ENCODE data around the gene PGPEP1.
"Not testable (repeated sequence)": the region's sequence is repeated elsewhere in the genome, so short reads cannot be mapped to it uniquely, and the experiment has no call there.

Gene PGPEP1

DNA sequence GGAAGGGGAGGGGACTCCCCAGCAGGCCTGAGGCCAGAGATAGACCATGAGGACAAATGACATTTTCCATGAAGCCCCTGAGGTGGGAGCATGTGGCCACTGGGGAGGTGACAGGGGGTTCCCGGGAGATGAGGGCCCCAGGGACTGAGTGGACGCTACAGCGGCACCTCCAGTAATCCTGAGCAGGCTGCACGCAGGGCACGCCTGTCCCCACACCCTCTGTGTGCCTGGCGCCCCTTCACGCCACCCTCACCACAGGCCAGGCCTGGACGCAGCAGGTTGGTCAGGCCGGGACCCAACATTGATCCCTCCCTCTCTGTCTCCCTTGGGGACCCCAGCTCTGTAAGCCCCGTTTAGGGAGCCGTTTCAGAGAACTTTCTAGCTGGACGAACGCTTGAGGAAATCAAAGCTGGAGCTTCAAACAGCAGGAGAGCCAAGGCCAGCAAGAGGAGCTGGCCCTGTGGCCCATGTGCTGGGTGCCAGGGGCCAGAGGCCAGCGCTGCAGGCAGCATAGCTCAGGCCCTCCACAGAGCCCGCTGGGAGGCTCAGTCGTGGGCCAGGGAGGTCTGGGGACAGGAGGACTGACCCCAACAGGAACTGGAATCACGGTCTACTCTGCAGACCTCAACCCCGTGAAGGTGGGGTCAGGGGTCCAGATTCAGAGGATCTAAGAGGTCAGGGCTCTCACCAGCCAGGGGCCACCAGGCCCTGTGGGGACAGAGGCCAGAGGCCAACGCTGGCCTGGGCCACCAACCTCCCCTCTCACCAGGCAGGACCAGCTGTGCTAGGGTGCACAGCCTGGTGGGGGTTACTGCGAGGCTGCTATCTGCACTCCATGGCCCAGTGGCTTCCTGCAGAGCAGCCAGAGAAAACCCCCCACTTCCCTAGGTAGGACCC, 32.1 kb upstream of the PGPEP1 start:
- no peak for DNase-seq

DNA sequence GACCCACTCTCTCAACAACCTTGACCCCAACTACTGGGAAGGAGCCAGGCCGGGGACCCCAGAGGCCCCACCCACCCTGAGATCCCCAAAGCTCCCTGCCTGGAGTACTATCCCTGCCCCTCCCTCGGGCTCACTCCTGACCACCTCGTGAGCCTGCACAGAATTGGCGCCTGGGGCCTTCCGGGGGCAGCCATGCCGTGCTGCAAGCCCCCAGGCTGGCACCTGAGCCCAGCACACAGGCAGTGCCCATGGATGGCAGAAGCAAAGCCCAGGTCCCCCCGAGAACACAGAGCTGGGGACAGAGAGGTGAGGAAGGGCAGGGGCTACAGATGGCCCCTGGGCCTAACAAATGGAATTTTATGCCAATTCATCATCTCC, 31.5 kb upstream of the PGPEP1 start:
- no peak for DNase-seq

DNA sequence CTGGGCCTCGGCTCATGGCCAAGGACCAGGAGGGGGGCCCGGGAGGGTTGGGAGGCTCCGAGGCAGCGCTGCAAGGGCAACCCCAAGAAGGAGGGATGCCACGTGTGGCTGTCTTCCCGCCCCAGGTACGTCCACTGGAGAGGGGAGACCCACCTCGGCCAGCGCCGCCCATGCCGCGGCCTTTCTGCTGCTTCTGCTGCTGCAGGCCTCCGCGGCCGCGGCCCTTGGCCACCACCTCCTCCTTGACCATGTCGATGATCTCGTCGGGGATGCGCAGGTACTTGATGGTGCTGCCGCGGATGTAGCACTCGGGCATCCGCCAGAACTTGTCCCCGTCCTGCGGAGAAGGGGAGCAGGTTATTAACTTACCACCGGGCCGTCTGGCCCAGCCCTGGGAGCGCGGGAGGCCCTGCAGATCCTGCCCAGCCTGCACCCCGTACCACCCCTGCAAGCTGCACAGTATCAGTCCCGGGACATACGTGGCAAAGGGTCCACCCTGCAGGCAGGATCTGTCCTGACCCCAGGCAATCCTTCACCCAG, 30.8 kb upstream of the PGPEP1 start:
- no peak for DNase-seq

DNA sequence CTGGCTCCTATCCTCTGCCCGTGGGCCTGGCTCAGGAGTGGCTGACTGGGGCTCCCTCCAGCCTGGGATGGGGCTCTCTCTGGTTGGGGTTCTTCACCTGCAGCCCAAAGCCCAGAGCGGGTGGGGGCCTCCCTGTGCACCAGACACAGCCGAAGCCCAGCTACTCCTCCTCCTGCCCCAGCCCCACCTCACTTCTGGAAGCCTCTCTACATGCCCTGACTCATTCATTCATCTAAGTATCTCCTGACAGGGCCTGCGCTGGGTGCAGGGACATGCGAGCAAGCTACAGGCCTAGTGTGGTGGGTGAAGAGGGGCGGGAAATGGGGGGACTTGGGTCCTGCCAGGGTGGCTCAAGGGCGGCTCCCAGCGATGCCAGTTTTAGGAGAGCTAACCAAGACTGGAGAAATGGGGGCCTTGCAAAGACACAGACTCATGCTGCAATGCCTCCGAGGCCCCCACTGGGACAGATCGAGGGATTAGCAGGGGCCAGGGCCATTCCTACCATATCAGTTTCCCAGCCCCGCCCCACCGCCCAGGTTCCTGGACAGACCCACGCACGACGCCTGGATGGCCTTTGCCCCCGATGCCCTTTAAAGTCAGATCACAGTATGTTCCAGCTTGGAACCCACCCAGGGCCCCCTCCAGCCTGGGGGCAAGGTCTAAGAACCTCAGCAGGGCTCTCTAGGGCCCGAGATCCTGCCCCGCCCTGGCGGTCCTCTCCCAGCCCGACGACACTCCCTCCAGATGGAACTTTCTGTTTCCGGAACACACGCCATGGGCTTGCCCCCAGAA, 30.1 kb upstream of the PGPEP1 start:
- DNase-seq: no peak

DNA sequence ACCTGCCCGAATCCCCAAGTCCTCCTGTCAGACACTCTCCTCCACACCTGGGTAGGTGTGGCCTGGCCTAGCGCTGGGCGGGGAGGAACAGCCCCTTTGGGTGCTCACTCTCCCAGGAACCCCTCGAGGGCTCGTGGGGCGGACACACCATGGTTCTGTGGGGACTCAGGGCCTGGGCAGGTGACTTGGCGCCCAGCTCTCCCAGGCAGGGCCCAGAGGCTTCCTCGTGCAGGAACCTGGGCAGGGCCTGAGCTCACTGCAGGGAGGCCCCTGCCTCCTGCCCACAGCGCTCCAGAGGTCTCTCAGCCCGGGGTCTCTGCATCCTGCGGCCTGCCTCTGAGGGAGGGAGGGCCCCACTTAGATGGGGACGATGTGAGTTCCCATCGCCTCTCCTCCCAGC, 29.4 kb upstream of the PGPEP1 start:
- DNase-seq: no peak

DNA sequence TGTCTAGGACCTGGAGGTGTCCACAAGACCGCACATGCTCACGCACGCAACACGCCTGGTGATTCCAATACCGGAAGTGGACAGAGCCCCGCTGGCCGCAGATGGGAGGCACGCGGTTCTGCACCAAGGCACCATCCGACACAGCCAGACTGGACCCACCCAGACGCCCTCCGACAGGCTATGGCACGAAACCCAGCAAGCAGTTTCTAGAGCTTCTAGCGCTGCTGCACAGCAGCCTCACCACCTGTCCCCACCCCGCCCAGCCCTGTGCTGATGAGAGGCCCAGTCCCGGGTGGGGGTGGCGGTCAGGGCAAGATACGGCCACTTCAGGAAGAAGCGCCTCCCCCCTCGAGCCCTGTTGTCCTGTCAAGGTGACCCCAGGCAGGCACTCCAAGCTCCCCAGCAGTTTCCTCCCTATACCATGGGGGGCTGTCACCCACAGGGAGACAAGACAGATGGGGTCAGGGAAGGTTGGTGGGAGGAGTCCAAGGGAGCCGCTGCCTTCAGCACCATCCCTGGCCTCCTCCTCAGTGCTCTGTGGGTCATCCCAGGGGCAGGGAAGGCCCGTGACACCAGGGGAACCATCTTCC, 28.8 kb upstream of the PGPEP1 start:
- DNase-seq: no peak

DNA sequence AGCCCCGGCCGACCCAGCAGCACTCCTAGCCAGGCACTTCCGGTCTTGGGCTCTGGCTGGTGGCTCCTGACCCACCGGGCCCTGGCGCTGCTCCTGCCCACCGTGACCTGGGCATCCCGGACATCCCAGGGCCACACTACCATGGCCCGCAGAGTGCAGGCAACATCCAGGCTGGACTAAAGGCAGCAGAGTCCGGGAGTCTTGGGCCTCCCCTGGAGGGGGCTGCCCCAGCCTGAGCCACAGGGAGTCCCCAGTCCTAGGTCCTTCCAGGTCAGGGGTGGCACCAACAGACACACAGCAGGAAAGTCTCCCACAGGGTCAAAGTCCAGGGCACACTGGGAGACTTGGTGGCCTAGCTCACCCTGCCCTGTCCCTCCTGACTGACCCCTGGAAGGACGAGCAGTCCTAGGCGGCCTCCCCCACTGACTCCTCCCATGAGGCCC, 28.3 kb upstream of the PGPEP1 start:
- no peak for DNase-seq

DNA sequence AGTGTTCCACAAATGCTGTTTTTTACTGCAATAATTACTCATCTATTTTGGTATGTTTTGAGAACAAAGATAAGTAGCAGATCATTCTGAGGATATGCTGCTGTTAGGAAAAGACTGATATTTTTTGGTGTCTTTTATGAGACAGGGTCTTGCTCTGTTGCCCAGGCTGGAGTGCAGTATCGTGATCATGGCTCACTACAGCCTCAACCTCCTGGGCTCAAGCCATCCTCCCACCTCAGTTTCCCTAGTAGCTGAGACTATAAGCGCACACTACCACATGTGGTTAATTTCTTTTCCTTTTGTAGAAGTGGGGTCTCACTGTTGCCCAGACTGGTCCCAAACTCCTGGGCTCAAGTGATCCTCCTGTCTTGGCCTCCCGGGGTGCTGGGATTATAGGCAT, 27.0 kb upstream of the PGPEP1 start:
- no peak for DNase-seq

DNA sequence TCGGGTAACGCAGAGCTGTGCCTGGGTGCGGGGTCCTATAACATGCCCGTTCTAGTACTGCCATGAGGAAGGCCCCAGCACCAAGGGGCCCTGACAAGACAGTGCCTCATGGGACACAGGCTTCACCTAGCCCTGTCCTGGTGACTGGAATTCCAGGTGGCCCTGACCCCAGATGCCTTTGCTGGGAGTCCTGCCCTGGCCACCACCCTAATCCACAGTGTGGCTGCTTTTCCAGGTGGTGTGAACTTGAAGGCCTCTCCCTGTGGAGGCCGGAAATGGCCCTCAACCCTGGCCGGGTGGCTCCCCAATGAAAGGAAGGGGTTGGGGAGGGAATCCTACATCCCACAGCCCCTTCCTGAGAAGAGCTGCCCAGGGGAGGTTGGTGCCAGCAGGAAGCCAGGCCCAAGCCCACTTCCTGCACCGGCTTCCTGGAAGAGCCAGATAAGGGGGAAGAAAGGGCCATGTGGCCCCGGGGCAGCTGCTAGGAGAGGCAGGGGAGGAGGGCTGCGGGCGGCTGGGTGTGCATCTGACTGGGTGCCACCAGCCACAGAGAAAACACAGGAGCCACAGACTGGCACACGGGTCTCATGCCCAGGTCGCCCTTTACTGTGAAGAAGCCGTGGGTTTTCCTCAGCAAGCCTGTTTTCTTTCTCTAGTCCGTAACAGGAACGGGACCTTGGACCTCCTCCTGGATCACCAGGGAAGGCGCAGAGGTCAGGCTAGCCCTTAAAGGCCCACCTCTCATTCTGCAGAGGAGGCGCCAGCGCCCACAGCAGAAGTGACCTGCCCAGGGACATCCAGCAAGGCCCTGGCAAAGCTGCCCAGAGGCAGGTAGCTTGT, 22.2 kb upstream of the PGPEP1 start:
- DNase-seq: no peak

DNA sequence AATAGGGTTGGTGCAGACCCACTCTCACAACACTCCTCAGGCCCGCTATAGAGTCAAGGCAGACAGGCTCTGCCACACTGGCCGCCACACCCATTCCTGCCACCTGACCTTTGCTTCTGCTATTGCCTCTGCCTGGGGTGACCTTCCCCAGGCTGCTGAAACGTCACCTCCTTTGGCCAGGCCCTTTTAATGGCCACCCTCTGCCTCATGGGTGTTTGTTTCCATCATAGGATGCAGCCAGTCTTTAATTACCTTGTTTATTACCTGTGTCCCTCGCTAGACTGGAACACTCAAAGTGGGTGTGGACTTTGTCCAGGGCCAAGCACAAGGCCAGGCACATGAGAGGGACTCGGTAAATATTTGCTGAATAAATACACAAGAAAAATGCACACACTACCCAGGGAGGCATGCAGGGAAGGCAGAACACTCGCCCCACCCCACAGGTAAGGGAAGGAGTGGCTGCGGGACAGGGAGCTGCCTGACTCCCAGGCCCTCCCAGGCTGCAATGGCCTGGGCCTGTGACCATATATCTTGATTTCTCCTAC, 20.7 kb upstream of the PGPEP1 start:
- no peak for DNase-seq

DNA sequence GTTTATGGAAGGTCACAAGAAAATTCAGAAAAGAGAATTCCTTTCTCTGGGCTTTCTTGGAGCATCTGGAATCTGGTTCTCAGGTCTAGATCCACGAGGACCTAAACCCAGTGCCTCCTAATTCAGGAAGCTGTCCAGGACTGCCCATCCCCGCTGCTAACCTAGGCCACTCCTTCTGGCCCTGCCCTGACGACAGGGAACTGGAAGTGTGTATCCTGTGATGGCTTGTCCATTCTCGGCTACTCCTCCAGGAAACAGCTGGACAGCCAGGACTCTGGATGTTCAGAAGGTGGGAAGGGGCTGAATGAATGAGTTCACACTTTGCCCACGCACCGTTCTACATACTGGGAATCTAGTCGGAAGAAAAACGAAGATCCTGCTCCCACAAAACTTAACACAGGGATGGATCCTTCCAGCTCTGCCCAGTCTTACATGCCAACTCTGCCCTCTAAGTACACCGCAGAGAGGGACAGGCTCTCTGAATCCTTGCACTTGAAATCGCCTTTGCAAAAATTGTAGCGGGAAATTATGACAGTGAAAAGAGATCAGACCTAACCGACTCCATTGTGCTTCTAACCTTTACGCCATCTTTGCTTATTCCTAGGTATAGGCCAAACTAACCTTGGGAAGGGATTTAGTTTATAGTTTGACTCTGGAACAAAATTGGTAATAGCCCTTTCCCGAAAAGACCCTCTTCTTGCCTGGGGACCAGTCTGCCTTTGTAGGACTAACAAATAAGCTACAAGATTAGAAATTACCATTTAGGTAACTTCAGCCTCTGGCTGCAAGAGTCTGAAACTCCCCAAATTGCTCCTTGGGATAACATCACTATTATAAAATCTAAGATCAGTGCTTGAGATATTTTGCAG, 19.3 kb upstream of the PGPEP1 start:
- no peak for DNase-seq

DNA sequence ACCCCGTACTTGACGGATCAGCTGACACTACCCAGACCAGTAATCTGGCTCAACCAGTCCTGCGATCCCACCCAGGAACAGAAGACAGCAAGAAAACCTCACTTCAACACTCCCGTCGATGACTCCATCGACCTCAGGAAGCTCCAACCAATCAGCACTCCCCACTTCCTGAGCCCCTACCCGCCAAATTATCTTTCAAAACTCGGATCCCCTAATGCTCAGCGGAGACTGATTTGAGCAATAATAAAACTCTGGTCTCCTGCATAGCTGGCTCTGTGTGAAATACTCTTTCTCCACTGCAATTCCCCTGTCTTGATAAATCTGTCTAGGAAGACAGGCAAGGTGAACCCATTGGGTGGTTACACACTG, 18.7 kb upstream of the PGPEP1 start:
- DNase-seq: no peak

DNA sequence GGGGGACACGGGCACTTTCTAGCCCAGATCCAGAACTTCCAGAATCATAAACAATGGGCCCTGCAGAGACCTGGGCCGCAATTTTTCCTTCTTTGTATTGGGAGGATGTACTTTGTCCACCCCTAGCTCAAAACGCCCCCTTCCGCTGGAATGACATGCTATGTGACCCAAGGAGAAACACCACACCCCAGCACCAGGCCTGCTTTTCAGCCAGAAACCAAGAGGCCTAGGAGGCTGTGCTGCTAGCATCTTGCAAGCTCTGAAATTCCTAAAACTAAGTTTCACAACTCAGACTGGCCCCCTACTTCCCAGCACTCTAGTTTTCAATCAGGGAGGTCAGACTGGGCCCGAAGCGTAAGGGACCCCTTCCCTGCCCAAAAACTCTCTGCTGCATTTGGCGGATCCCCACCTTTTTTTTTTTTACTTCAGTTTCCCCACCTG, 18.1 kb upstream of the PGPEP1 start:
- DNase-seq: no peak

DNA sequence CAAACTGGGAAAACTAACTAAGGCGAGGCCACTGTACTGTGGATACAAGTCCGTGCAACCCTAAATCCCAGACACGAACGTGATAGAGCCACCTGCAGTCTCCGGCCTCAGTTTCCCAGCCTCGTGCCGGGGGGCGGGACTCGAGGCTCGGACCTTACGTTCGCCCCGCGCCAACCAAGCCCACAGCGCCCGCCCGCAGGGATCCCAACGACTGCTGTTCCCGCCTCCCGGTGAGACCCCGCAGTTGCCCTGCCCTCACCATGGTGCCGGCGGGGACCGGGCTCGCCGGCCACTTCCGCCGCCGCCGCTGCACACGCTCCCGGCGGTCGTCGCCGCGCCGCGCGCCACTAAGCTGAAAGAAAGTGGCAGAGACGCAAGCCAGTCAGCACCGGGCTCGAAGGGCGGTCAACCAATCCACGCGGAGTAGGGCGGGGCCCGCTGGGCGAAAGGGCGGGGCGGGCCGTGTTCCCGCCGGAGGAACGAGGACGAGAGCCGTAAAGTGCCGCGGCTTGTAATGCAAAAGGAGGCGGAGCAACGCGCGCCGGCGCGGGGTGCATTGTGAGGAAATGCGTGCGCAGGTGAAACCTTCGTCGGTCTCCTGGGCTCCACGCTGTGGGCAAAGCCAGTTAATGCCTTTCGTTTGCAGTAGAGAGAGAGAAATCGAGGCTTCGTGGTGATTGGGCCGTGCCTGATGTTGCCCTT, 17.5 kb upstream of the PGPEP1 start, which contains the start of gene LSM4:
Gene LSM4 (minus strand): TSS at position 318 of the 702 bp plus-strand sequence. CDS start 56 bp downstream, at position 262.
- DNase-seq: peak; percentile 95

DNA sequence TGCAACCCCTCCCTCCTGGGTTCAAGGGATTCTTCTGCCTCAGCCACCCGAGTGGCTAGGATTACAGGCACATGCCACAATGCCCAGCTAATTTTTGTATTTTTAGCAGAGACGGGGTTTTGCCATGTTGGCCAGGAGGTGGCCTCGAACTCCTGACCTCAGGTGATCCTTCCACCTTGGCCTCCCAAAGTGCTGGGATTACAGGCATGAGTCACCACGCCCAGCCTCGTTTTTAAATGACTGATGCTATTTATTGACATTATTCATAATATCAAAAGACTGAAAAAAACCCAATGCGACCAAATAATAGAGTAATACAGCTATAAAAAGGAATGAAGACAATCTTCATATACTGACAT, 16.0 kb upstream of the PGPEP1 start:
- not testable (repeated sequence) for DNase-seq

DNA sequence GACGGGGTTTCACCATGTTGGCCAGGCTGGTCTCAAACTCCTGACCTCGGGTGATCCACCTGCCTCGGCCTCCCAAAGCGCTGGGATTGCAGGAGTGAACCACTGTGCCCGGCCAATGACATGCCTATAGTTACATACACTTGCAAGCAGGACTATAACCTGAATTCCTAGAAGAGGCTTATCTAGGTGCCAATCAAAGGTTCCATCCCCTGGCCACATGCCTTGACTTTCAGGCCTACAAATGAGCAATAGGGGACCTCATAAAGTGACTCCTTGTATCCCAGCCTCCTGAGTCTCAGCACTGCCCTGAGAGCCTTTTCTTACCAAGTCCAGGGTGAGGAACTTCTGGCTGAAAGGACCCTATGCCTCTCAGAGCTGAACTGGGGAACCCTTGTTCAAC, 13.6 kb upstream of the PGPEP1 start:
- DNase-seq: no peak

DNA sequence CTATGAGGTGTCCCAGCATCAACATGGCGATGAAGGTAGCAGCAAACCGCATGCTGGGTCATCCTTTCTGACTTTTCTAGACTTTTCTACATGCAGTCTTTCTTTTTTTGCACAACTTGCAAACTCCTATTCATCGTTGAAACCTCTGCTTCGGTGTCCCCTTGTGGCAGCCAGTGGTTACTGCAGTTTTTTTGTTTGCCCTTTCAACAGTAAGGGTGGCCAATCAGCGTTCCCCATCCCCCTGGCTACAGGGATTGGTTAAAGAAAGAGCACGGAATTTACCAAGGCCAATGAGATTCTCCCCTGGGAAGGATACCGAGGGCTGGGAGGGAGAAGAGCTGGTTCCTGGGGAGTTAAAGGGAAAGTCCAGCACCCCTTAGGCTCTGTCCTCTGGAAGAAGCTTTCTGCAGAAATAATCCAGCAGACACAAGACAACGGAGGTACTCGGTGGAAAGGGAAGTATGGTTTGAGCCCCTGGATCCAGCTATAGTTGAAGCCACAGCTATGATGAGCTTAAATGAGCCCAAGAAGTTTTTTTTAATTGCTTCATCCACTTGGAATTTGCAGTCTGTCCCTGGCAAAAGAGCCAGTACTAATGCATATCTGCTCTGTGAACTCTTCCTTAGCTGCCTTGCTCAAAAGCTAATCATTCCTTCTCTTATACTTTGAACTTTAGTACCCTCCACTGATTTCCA, 11.9 kb upstream of the PGPEP1 start:
- peak; percentile 93 for DNase-seq

DNA sequence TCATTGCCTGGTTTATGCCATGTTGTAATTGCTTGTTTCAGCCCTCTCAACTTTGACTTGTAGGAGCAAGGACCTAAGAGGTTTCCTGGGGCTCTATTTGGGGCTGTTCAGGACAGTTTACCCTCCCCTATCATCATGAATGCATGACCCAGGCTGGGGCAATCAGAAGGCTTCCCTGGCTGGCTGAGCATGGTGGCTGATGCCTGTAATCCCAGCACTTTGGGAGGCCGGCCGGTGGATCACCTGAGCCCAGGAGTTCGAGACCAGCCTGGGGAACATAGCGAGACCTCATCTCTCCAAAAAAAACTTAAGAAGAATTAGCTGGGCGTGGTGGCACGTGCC, 11.4 kb upstream of the PGPEP1 start:
- DNase-seq: no peak

DNA sequence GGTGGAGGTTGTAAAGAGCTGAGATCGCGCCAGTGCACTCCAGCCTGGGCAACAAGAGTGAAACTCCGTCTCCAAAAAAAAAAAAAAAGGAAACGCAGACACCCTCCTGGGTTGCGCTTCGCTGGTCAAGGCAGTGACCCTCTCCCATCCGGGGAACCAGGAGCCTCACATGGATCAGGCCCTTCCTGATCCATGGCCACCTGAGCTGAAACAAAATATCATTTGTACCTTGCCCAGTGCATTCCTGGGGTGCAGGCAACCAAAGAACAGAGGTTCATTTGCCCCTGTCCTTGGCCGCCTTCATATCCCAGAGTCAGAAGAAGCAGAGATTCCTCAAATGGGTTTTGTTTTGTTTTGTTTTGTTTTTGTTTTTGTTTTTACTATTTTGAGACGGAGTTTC, 9.5 kb upstream of the PGPEP1 start:
- no peak for DNase-seq

DNA sequence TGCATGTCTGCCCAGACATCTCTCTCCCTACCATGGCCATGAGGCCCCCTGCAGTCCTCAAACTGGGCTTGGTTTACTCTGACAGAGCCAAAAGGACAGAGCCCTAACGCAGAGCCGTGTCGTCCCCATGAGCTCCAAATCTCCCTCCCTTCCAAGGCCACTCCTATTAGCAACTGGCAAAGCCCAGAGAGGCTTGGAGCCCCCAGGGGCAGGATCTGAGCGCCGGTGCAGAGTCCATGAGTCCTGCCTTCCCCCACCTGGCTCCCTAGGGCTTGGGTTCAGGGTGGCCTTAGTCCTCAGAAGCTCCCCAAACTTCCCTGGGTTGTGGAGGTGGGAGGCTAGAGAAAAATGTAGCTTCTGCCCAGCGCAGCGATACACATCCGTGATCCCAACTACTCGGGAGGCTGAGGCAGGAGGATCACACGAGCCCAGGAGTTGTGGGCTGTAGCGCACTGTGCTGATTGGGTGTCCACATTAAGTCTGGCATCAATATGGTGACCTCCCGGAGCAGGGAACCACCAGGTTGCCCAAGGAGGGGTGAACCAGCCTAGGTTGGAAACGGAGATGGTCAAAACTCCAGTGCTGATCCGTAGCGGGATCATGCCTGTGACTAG, 7.4 kb upstream of the PGPEP1 start:
- no peak for DNase-seq
